Measurements from ENCODE around the gene TET3. TPM values are rescaled to one million over a fixed set of nuclear protein-coding genes. Genes with fewer than 3 reads are reported as not detected.

Gene TET3
- 23.0 TPM for total RNA-seq (ENCODE audit: unreplicated experiment)
- long read RNA-seq, partial matches to known transcripts = 0 of 1 reads
- long read RNA-seq, other reads (novel, unspliced or antisense) = 1 of 1 reads

- Mint-ChIP-seq H3K27ac (ENCODE audit: unreplicated experiment) (peak within 1 kb of the TSS; percentile 85), H3K4me3 (ENCODE audit: unreplicated experiment) (peak within 1 kb of the TSS; percentile 93), H3K36me3 (ENCODE audit: low read depth, unreplicated experiment) (peaks cover 12% of the 10 kb centered on the region), H3K9me3 (ENCODE audit: unreplicated experiment) (no peaks in the 10 kb centered on the region), H3K4me1 (ENCODE audit: unreplicated experiment) (peaks cover 47% of the 10 kb centered on the region), H3K27me3 (ENCODE audit: unreplicated experiment) (peaks cover 24% of the 10 kb centered on the region)
- DNase-seq (ENCODE audit: low spot score) = peak; percentile 49
- no peak for TF ChIP-seq CTCF (IDR thresholded peaks at IDR 0.05; ENCODE audit: unreplicated experiment)
Measured at GRCh38 chr2:73984203-73984921, at the start of gene TET3. Gene TET3 (plus strand): TSS chr2:73984910. CDS start chr2:73986404, 1,494 bp downstream.

- Mint-ChIP-seq H3K4me1 (ENCODE audit: unreplicated experiment) (peaks cover 4% of the 10 kb centered on the region), H3K27ac (ENCODE audit: unreplicated experiment) (no peak overlapping the region), H3K36me3 (ENCODE audit: low read depth, unreplicated experiment) (peaks cover 6% of the 10 kb centered on the region)
Measured at GRCh38 chr2:73935641-73936040, 49.1 kb upstream of the TET3 start.

GRCh38 chr2:73937103-73937885 is 47.4 kb upstream of the TET3 start:
- no peak overlapping the region for H3K27ac Mint-ChIP-seq (ENCODE audit: unreplicated experiment)
- H3K9me3 Mint-ChIP-seq (ENCODE audit: unreplicated experiment) = no peaks in the 10 kb centered on the region
- H3K36me3 Mint-ChIP-seq (ENCODE audit: low read depth, unreplicated experiment) = no peaks in the 10 kb centered on the region
- no peaks in the 10 kb centered on the region for H3K4me1 Mint-ChIP-seq (ENCODE audit: unreplicated experiment)
- TF ChIP-seq CTCF (IDR thresholded peaks at IDR 0.05; ENCODE audit: unreplicated experiment) = no peak
- no peak for DNase-seq (ENCODE audit: low spot score)
- peak overlapping the region; percentile 1 for H3K4me3 Mint-ChIP-seq (ENCODE audit: unreplicated experiment)
- H3K27me3 Mint-ChIP-seq (ENCODE audit: unreplicated experiment) = peaks cover 2% of the 10 kb centered on the region

More at GRCh38 chr2:73935641-73936040, 49.1 kb upstream of the TET3 start:
- no peaks in the 10 kb centered on the region for H3K9me3 Mint-ChIP-seq (ENCODE audit: unreplicated experiment)
- no peak overlapping the region for H3K4me3 Mint-ChIP-seq (ENCODE audit: unreplicated experiment)
- TF ChIP-seq CTCF (IDR thresholded peaks at IDR 0.05; ENCODE audit: unreplicated experiment) = no peak
- H3K27me3 Mint-ChIP-seq (ENCODE audit: unreplicated experiment) = peaks cover 2% of the 10 kb centered on the region
- DNase-seq (ENCODE audit: low spot score) = no peak

- Mint-ChIP-seq H3K36me3 (ENCODE audit: low read depth, unreplicated experiment) (no peaks in the 10 kb centered on the region), H3K4me1 (ENCODE audit: unreplicated experiment) (no peaks in the 10 kb centered on the region), H3K9me3 (ENCODE audit: unreplicated experiment) (no peaks in the 10 kb centered on the region), H3K27ac (ENCODE audit: unreplicated experiment) (no peak overlapping the region), H3K27me3 (ENCODE audit: unreplicated experiment) (peaks cover 2% of the 10 kb centered on the region), H3K4me3 (ENCODE audit: unreplicated experiment) (no peak overlapping the region)
- no peak for DNase-seq (ENCODE audit: low spot score)
- no peak for TF ChIP-seq CTCF (IDR thresholded peaks at IDR 0.05; ENCODE audit: unreplicated experiment)
Measured at GRCh38 chr2:73937899-73938298, 46.8 kb upstream of the TET3 start.

All from endothelial cell (in vitro differentiated cells).